Esophagus muscularis mucosa (tissue), 4 donors: ENCODE measurements around the gene EPHB1.

ENCODE experiments used
- EP300 ChIP-seq: sonication (generic); formaldehyde crosslinking; IDR thresholded peaks from one replicate; pipeline ENCODE4 v1.6.1; 2017; ENCODE audit warnings: antibody characterized with exemption
- POLR2A ChIP-seq: fragments of 450-650 bp; IDR thresholded peaks from one replicate; pipeline ENCODE4 v1.6.1; 2017; ENCODE audit warnings: antibody characterized with exemption, moderate library complexity, mild to moderate bottlenecking, low read depth
- POLR2AphosphoS5 ChIP-seq, 2 donors: sonication (generic); formaldehyde crosslinking; IDR thresholded peaks; one replicate each; pipeline ENCODE4 v1.6.1; 2017; ENCODE audit warnings: antibody characterized with exemption in 2 of 2
- TF ChIP-seq, protein P1 (sequence below), 3 experiments: fragments of 200-600 bp in 2 of 3; fragments of 450-650 bp in 1 of 3; sonication (generic) in 2 of 3; IDR thresholded peaks; one replicate each; pipeline ENCODE4 v1.5.1; 2017 to 2019; ENCODE audit warnings: antibody characterized with exemption in 3 of 3, mild to moderate bottlenecking in 2 of 3, moderate library complexity in 1 of 3

- TF ChIP-seq, protein P1, sequence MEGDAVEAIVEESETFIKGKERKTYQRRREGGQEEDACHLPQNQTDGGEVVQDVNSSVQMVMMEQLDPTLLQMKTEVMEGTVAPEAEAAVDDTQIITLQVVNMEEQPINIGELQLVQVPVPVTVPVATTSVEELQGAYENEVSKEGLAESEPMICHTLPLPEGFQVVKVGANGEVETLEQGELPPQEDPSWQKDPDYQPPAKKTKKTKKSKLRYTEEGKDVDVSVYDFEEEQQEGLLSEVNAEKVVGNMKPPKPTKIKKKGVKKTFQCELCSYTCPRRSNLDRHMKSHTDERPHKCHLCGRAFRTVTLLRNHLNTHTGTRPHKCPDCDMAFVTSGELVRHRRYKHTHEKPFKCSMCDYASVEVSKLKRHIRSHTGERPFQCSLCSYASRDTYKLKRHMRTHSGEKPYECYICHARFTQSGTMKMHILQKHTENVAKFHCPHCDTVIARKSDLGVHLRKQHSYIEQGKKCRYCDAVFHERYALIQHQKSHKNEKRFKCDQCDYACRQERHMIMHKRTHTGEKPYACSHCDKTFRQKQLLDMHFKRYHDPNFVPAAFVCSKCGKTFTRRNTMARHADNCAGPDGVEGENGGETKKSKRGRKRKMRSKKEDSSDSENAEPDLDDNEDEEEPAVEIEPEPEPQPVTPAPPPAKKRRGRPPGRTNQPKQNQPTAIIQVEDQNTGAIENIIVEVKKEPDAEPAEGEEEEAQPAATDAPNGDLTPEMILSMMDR (IDR thresholded peaks at IDR 0.05): no peak
- TF ChIP-seq EP300 (no peak), POLR2A (no peak), POLR2AphosphoS5 (IDR thresholded peaks at IDR 0.05) (no peak)
Observed at GRCh38 chr3:135182364-135182998, 387.4 kb downstream of the EPHB1 start.
